GM21381 (cell line): Measurements from ENCODE around the gene FMO2.

Experiments used
- ATAC-seq: cut with Tn5 transposase; IDR thresholded peaks from one replicate; pipeline ENCODE4 v1.9.1; 2021; ENCODE audit warnings: mild to moderate bottlenecking, moderate library complexity; ENCODE audit not compliant: unreplicated experiment

The FMO2 gene

GRCh38 chr1:171173069-171173468 is 12.0 kb upstream of the FMO2 start:
- ATAC-seq, result no peak

DNA sequence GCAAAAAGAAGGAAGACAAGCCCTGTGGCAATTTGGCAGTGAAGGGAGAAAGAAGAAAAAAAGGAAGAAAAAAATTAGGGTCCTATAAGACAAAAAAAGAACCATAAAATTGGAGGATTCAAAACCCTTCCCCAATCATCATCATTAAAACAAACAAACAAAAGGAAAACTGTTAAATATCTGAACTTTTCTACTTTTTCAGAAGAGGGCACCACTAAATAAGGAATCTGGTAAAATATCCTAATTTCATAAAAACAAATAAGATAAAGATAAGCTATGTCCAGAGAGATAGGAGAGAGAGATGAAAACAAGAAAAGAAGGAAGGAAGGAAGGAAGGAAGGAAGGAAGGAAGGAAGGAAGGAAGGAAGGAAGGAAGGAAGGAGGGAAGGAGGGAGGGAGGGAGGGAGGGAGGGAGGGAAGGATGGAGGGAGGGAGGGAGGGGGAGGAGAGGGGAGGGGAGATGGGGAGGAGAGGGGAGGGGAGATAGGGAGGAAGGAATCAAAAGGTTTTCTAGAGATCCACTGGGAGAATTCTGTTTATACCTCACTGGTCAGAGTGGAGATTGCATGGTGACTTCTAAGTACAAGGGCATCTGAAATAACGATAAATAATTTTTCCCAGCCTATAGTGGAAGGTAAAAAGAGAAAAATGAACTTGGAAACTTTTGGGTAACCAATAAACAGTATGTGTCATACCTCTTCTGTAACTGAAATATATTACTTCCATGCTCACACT is 10.4 kb upstream of the FMO2 start:
- no peak for ATAC-seq

- no peak for ATAC-seq
Observed at GRCh38 chr1:171177261-171177660, 7.8 kb upstream of the FMO2 start.

DNA sequence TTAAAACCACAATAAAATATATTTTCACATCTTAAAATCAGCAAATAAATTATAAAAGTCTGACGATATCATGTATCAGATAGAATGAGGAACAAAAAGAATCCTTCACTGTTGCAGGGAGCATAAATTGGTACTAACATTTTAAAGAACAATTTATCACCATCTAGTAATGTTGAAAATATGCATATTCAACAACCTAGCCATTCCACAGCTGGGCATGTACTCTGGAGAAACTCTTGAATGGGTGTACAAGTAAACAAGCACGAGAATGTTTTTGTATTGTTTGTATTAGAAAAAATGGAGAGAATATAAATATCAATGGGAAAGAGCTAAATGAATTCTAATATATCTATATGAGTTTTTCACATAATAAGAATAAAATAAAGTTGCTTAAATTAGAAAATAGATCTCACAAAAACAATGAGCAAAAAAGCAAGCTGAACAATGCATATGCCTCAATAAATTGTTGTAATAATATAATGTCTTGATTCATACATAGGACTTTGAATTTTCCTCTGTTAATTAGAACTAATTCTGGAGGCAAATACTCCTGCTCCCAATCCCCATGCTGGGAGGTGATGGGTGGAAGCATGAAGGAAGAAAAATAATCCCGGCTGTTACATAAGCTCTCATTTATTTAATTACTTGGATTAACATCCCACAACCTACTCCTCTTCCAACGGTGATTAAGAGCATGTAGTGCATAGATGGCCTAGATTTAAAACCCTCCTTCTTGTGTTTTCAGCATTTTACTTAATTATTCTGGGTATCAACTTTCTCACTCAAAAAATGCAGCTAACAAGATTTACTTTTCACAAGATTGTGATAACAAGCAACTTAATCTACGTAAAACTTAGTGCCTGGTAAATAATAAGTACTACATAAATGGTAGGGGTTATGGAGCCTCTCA is 5.5 kb upstream of the FMO2 start:
- ATAC-seq, result no peak

- ATAC-seq, result no peak
Observed at GRCh38 chr1:171180670-171181069, 4.4 kb upstream of the FMO2 start.

DNA sequence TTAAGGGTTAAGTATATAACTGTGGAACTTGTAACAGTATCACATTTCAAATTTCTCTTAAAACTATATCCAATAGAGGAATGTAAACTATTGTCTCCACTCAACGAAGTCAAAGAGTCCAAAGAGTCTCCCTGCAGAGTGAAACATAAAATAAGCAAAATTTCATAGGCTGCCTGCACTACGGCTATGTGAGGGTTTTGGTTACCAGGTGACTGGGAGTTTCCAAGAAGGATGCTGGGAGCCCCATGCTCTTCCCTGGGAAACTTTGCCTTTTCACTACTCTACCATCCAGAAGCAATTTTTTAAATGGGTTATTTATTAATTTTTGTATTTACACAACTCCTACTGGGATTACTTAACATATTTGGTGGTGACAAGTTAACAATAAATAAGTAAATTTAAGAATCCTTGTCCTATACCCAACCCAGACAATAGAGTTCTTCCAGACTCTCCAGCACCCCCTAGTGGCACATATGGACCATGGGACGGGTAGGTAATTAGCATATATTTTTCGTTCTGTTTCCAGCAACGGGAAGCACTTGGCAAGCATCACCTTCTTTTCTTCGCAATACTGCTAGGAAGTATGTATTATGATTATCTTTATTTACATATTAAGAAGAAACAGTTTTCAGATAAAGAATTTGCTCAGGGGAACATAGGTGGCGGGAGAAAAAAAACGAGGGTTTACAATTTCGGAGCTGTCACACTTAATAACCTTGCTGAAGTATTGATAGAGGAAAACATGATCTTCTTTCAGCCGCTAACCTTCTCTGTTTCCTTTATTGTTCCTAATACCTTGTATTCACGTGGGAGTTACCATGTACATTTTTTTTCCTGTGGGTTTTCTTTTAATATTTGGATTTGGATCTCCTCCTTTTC is 3.5 kb downstream of the FMO2 start:
- peak; percentile 74 for ATAC-seq

DNA sequence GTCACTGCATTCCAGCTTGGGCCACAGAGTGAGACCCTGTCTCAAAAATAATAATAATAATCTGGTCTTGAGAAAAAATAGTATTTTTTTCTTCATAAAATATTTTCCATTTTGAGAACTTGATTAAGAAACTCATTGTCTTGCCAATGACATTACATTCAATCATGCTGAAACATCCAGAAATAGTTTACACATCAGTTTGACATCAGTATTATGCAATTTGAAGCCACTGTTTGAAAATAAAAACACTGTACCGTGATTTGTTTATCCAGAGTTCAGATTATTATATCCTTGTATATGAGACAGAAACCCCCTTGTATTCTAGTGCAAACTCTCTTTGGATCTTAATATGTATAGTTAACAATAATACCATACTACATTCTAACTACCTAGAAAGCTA is 6.9 kb downstream of the FMO2 start:
- ATAC-seq, result no peak

GRCh38 chr1:171195767-171196166 is 10.7 kb downstream of the FMO2 start:
- ATAC-seq, result no peak

- ATAC-seq, result no peak
Observed at GRCh38 chr1:171196351-171196750, 11.3 kb downstream of the FMO2 start.

DNA sequence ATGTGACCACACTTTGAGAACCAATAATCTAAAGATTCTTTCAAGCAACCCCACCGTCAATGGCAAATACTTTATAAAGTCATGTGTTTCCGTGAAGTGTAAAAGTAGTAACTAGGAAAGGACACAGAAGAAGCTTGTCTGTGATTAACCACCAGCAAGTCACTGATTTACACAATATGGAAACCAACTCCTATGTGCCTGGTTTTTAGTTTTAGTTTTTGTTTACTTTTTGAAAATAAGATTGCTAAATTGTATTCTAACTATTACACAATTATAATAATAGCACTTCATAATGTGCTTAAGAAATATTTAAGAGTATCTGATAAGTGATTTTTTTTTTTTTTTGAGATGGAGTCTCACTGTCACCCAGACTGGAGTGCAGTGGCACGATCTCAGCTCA is 13.0 kb downstream of the FMO2 start:
- ATAC-seq, result no peak

- ATAC-seq, result no peak
Observed at GRCh38 chr1:171204296-171204695, 19.2 kb downstream of the FMO2 start.

DNA sequence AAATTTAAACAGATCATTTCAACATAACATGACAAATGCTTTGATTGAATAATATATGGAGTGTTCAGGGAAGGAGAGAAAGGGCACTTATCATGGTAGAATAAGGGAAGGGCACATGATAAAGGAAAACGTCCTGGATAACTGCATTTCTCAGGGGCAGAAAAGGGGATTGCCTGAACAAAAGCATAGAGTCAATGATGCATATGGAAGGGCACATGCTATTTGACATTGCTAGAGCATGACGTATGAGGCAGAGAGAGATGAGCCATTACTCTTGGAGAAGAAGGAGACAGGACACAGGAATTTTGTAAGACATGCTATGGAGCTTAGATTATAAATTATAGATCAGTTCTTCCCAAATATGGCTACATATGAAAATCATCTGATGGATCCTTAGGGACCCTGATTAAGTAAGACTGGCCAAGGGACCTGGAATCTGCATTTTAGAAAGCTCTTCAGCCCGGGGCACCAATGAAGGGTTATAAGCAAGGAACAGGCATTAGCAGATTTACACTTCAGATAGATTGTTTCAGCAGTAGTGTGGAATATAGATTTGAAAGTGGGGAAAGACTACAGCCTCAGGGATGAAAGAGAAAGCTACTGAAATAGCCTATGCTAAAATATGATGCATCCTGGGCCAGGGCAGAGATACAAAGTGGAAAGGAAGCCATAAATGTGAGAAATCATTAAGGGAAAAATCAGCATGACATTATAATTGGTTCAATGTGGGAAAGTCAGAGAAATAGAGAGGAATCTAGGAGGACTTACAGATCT is 21.3 kb downstream of the FMO2 start:
- ATAC-seq, result no peak

GRCh38 chr1:171206978-171207355 is 21.9 kb downstream of the FMO2 start:
- no peak for ATAC-seq

DNA sequence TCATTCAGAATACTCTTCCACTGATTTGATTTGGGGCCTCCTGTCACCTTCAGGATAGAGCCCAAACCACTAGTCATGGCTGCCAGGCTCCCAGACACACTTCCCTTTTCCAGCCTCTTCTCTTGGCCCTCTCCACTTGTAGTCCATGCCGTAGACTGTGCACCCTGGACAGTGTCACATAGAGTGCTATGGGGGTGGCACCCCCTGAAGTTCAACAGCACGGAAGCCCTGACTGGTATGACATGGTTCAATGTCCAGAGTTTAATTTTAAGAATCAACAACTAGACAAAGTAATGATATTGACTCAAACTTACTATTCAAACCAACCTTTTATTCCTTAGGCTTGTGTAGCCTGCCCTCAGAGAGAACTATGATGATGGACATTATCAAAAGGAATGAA is 22.3 kb downstream of the FMO2 start:
- no peak for ATAC-seq

DNA sequence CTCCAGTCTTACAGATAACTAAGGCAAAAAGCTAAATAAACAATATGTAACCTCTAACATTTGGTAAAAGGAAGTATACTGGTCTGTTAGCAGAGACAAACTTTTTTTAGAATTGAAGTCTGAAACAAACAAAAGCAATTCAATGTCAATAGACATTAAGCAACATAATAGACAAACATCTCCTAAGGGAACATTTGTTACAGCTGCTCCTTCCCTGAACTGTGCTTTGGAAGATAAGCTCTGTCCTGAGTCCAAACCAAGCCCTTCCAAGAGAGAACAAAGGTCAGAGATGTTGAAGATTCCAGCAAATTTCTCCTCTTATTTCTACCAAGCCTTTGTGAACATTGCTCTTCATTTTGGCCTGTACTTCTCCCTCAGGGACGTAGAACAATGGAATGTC is 25.3 kb downstream of the FMO2 start:
- ATAC-seq, result no peak

DNA sequence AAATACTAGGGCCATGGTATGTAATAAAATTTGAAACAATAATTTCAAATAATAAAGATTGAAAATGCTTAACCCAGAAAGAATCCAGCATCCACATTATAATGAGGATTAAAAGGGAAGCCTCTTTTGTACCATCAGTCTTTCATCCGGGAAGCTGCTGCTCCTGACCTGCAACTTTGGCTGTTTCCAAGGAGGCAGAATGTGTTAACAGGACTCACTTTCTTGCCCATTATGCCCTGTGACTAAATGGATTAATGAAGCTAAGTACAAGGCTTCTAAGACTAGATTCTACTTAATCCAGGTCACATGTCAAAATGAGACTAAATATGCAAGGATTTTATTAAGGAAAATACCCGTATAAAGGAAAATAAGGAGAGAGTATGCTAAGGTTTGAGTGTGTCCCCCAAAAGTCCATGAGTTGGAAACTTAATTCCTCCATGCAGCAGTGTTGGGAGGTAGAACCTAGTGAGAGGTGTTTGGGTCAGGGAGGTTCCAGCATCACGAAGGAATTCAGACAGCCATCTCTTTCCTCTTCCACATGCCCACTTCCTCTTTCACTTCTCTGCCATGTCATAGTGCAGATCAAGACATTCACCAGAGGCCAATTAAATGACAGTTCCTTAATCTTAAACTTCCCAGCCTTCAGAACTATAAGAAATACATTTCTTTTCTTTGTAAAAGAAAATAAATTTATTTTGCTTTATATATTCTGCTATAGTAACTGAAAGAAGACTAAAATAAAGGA is 27.7 kb downstream of the FMO2 start:
- no peak for ATAC-seq

DNA sequence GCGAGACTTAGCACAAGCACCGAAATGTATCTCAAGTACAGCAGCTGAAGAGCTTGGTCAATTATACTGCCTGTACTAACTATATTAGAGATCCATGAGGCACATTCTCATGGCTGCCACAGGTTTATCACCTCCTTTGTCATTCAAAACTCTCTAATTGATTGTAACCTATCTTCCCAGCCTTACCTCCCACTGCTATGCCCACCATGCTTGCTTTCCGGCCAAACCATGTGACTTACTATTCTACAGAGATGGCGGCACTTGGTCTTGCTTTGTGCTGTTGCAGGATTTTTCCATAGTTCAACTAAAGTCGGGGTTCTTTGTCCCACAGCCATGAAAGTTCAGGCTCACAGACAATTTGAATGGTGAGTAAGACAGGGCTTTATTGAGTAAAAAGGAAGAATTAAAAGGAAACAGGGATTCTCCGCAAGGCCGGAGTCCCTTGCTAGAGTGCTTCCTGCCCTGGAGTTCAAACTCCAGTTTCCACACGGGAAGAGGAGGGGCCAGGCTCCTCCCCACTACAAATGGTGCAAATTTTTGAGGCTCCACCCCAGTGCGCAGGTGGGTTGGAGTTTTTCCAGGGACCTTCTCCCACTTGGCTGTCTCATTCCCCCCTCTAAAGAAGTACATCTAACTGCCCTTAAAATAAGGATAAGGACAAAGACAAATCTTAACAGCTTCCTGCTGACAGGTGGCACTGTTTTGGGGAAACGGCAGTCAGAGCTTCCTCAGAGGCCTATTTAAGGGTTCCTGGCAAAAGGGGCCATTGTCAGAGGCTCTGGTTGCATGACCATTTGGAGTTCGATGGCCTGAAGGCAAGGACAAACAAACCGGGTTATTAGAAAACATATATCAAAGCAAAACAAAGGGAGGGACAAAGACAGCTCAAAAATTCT is 28.7 kb downstream of the FMO2 start:
- ATAC-seq, result no peak

DNA sequence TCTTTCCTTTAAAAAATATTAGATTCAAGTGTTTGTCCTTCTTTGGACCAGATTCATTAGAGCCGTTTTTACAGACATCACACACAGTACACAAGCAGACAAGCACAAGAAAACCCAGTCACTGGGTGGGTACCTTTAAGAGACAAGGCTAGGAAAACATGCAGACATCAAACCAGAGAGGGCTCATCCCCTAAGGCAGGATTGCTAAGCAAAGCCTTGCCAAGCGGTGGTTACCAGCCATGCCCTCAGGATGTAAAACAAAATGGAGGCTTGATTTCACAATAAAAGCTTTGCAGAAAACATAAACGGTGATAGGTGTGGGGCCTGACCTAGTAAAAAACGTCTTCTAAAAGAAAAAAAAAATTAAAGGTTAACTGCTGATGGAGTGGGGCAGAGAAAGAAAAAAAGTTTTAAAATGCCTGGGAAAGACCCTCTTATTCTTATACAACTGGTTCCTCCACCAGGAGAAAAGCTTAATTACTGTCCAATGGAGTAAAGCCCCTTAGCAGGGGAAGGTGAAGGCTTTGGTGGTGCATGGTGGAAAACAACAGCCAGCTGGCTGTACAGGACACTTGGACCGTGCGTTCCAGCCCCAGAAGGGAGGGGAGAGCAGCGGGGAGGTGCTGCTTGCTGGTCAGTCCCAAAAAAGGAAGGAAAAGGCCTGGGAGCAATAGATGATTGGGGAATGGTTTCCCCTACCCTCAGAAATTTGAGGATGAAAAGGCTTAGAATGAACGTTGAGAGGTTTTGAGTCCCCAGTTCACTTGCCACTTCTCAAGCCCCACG is 32.8 kb downstream of the FMO2 start:
- no peak for ATAC-seq
